ENCODE data around the gene BAZ2B.

DNA sequence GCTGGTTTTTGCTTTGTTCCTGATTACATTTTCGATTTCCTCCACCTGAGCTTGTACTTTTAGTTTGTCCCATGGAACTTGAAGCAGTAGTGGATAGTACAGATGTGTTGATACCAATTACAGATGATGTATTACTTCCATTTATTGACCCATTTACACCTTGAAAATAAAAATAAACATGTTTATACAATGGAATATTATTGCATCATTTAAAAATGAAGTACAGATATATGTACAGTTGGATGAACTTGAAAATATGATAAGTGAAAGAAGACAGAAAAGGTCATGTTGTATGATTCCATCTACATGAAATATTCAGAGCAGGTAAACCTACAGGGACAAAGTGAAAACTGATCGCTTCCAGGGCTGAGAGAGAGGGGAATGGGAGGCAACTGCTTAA, 169.5 kb downstream of the BAZ2B start:
- TF ChIP-seq CTCF (IDR thresholded peaks at IDR 0.05) (no peak), POLR2A (IDR thresholded peaks at IDR 0.05) (no peak)

Data from testis (tissue), 2 donors.